GM23338 (cell line): ENCODE measurements around the gene RELN. TPM values are rescaled to one million over a fixed set of nuclear protein-coding genes. Genes with fewer than 3 reads are reported as not detected.

Experiments
- ATAC-seq: fragments of 200-7000 bp; cut with Tn5 transposase; 3 replicates; pipeline ENCODE4 v1.9.1; 2020
- DNase-seq: peaks from one replicate; pipeline ENCODE4 v3.0.0-alpha.2; 2015; ENCODE audit warnings: low spot score
- H2AFZ ChIP-seq: fragments of 200-600 bp; sonication (generic); 2 replicates; pipeline ENCODE4 v1.8.0; 2016; ENCODE audit warnings: antibody characterized with exemption, mild to moderate bottlenecking, moderate library complexity
- H3F3A ChIP-seq: fragments of 200-600 bp; sonication (generic); replicated peaks from 2 replicates; pipeline ENCODE4 v1.8.0; 2017; ENCODE audit warnings: antibody characterized with exemption, mixed run types, low read depth
- H3K27ac ChIP-seq: fragments of 200-600 bp; sonication (generic); 2 replicates; pipeline ENCODE4 v1.6.1; 2016; ENCODE audit warnings: low read depth
- H3K27me3 ChIP-seq: fragments of 200-600 bp; sonication (generic); 2 replicates; pipeline ENCODE4 v1.8.0; 2016; ENCODE audit warnings: mild to moderate bottlenecking, mixed run types, moderate library complexity; ENCODE audit not compliant: insufficient read depth
- H3K36me3 ChIP-seq: fragments of 200-600 bp; sonication (generic); 2 replicates; pipeline ENCODE4 v1.8.0; 2016; ENCODE audit warnings: mild to moderate bottlenecking; ENCODE audit not compliant: insufficient read depth
- H3K4me1 ChIP-seq: fragments of 200-600 bp; sonication (generic); 2 replicates; pipeline ENCODE4 v1.8.0; 2016; ENCODE audit warnings: mild to moderate bottlenecking, moderate library complexity; ENCODE audit not compliant: insufficient read depth
- H3K4me2 ChIP-seq: fragments of 200-600 bp; sonication (generic); 2 replicates; pipeline ENCODE4 v1.7.1; 2017; ENCODE audit warnings: mixed run types
- H3K4me3 ChIP-seq: fragments of 200-600 bp; sonication (generic); 2 replicates; pipeline ENCODE4 v1.6.1; 2016; ENCODE audit warnings: mixed run types
- H3K79me2 ChIP-seq: fragments of 200-600 bp; sonication (generic); replicated peaks from 2 replicates; pipeline ENCODE4 v1.8.0; 2017; ENCODE audit warnings: mild to moderate bottlenecking; ENCODE audit not compliant: insufficient read depth
- H3K9me2 ChIP-seq: fragments of 200-600 bp; sonication (generic); 2 replicates; pipeline ENCODE4 v1.8.0; 2017; ENCODE audit not compliant: insufficient read depth
- H4K20me1 ChIP-seq: fragments of 200-600 bp; sonication (generic); replicated peaks from 2 replicates; pipeline ENCODE4 v1.8.0; 2017; ENCODE audit warnings: mild to moderate bottlenecking; ENCODE audit not compliant: insufficient read depth
- H3K27ac Mint-ChIP-seq: 2 replicates; pipeline ENCODE4 v1.8.0; 2020; ENCODE audit warnings: inconsistent platforms, mild to moderate bottlenecking, moderate library complexity, mixed read lengths
- H3K27me3 Mint-ChIP-seq: 3 replicates; pipeline ENCODE4 v1.8.0; 2022; ENCODE audit warnings: low read depth, mild to moderate bottlenecking, moderate library complexity, mixed read lengths, inconsistent platforms; ENCODE audit not compliant: insufficient read depth, poor library complexity
- H3K36me3 Mint-ChIP-seq: 3 replicates; pipeline ENCODE4 v1.8.0; 2021; ENCODE audit warnings: low read depth, mild to moderate bottlenecking, inconsistent platforms, moderate library complexity, mixed read lengths
- H3K4me1 Mint-ChIP-seq: 3 replicates; pipeline ENCODE4 v1.8.0; 2020; ENCODE audit warnings: mild to moderate bottlenecking, inconsistent platforms, mixed read lengths
- H3K4me3 Mint-ChIP-seq: 3 replicates; pipeline ENCODE4 v1.8.0; 2021; ENCODE audit warnings: moderate library complexity, mild to moderate bottlenecking, inconsistent platforms, mixed read lengths
- H3K9me3 Mint-ChIP-seq: 3 replicates; pipeline ENCODE4 v1.8.0; 2020; ENCODE audit warnings: moderate library complexity, mild to moderate bottlenecking, inconsistent platforms, mixed read lengths
- CREB1 ChIP-seq: fragments of 250-450 bp; sonication (Bioruptor Pico); IDR thresholded peaks from 2 replicates; pipeline ENCODE4 v1.5.0; 2020; ENCODE audit warnings: low read depth, mild to moderate bottlenecking, moderate library complexity
- CTCF ChIP-seq, 2 experiments: fragments of 200-600 bp in 1 of 2; sonication (generic) in 1 of 2; conservative IDR thresholded peaks; 2 replicates each; pipeline versions ENCODE4 v1.5.1 to v1.6.1; 2016 to 2017; ENCODE audit warnings: antibody characterized with exemption in 2 of 2, low read depth in 2 of 2, mild to moderate bottlenecking in 2 of 2, moderate library complexity in 1 of 2
- EZH2 ChIP-seq: fragments of 200-600 bp; sonication (generic); IDR thresholded peaks from one replicate; pipeline ENCODE4 v1.8.0; 2017; ENCODE audit warnings: antibody characterized with exemption, mild to moderate bottlenecking, low read depth; ENCODE audit not compliant: unreplicated experiment
- EZH2phosphoT487 ChIP-seq: fragments of 200-600 bp; sonication (generic); IDR thresholded peaks from one replicate; pipeline ENCODE4 v1.8.1; 2018; ENCODE audit warnings: antibody characterized with exemption; ENCODE audit not compliant: unreplicated experiment
- JUNB ChIP-seq: IDR thresholded peaks from one replicate; pipeline ENCODE4 v1.6.1; 2016; ENCODE audit warnings: antibody characterized with exemption; ENCODE audit not compliant: unreplicated experiment
- POLR2AphosphoS5 ChIP-seq: IDR thresholded peaks from 2 replicates; pipeline ENCODE4 v1.6.1; 2016; ENCODE audit warnings: antibody characterized with exemption, low read depth
- REST ChIP-seq: IDR thresholded peaks from one replicate; pipeline ENCODE4 v1.6.1; 2018; ENCODE audit warnings: antibody characterized with exemption; ENCODE audit not compliant: unreplicated experiment
- STAT1 ChIP-seq: IDR thresholded peaks from one replicate; pipeline ENCODE4 v1.6.1; 2016; ENCODE audit warnings: antibody characterized with exemption; ENCODE audit not compliant: unreplicated experiment
- ZNF114 ChIP-seq: fragments of 250-450 bp; sonication (Bioruptor Pico); IDR thresholded peaks from 2 replicates; pipeline ENCODE4 v1.5.0; 2020; ENCODE audit warnings: mild to moderate bottlenecking, moderate library complexity
- ZNF331 ChIP-seq: fragments of 250-450 bp; sonication (Bioruptor Pico); IDR thresholded peaks from 2 replicates; pipeline ENCODE4 v1.5.0; 2020; ENCODE audit warnings: low read depth, mild to moderate bottlenecking, moderate library complexity
- polyA plus RNA-seq: library from polyadenylated mRNA; unstranded; fragments of >200 nt; fragmentation: Nextera tagmentation; extraction: Ambion mirVana; gene quantifications from 2 replicates; pipeline ENCODE4 v1.2.1, GENCODE V29; 2016
- total RNA-seq: library from RNA; depleted of rRNA; stranded (reverse); fragments of >200 nt; shearing (Covaris generic); gene quantifications from 2 replicates; pipeline ENCODE4 v1.2.3, GENCODE V29; 2014
- TF ChIP-seq, protein P1 (sequence below): IDR thresholded peaks from 2 replicates; pipeline ENCODE4 v1.6.1; 2016; ENCODE audit warnings: antibody characterized with exemption

The RELN gene
- total and polyA plus RNA-seq, 2 experiments from 2014 or later, result 0.10 to 0.76 TPM

GRCh38 chr7:103990991-103991390, 1.5 kb upstream of the RELN start (continued):
- TF ChIP-seq REST, result no peak
- TF ChIP-seq CTCF (conservative IDR thresholded peaks at IDR 0.05; ENCODE audit: low read depth in 2 of 2), result no peak
- no peak for TF ChIP-seq JUNB
- TF ChIP-seq ZNF331 (CRISPR knock-in tag), result no peak
- no peak for TF ChIP-seq STAT1
- TF ChIP-seq CREB1 (CRISPR knock-in tag), result no peak
- no peak for TF ChIP-seq EZH2
- TF ChIP-seq, protein P1, sequence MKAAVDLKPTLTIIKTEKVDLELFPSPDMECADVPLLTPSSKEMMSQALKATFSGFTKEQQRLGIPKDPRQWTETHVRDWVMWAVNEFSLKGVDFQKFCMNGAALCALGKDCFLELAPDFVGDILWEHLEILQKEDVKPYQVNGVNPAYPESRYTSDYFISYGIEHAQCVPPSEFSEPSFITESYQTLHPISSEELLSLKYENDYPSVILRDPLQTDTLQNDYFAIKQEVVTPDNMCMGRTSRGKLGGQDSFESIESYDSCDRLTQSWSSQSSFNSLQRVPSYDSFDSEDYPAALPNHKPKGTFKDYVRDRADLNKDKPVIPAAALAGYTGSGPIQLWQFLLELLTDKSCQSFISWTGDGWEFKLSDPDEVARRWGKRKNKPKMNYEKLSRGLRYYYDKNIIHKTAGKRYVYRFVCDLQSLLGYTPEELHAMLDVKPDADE, result no peak

DNA sequence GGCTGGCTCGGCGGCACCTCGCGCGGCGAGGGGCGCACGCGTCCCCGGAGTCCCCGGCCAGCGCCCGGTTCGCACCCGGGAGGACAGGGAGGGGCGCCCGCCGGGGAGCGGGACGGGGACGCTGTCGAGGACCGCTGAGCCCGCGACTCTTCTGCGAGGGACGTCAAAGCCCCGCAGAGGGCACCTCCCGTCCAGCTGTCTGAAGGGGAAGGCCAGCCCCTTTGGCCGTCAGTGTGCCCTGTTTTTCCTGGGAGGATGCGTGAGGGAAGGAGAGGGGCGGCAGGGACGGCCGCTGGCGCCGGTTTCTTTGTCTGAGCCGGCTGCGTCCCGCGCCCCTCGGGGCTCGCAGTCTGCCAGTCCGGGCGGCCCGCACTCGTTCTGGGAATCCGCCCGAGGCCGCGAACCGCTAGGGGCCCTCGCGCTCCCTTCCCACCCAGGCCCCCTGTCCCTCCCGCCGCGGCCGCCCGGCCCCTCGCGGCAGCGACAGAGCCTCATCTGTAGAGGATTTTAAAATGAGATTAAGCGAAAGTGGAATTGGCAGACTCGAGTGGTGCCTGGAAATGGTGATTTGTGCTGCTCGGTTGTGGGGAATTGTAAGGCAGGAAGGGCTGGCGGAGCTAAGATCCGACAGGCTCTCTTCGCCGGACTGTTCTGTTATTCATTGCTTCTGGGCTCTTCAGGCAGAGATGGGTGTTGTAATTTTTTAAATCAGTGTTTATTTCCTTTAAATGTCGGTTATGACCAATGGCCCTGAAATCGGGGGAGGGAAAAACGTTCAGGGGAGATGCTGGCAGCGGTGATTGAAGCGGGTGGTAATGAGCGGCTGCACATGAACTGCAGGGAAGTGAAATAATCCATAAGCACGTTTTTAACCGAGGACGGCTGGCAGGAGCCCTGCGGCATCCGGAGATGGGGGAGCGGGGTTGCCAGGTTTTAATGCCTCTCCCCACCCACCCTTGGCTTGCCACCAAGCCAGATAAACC, 618 bp upstream of the RELN start:
- ATAC-seq (peak; percentile 71), DNase-seq (peak; percentile 68)
- peaks cover 8% of the 10 kb centered on the region for H3K4me1 Mint-ChIP-seq
- H3K27ac ChIP-seq, result no peak overlapping the region
- no peak overlapping the region for H3K27ac Mint-ChIP-seq
- peaks cover 40% of the 10 kb centered on the region for H3K27me3 Mint-ChIP-seq
- H3K36me3 ChIP-seq, result no peaks in the 10 kb centered on the region
- H3K4me3 Mint-ChIP-seq, result peak overlapping the region; percentile 74
- H3K36me3 Mint-ChIP-seq, result no peaks in the 10 kb centered on the region; the same call in 2 of the 3 replicates
- H3K9me3 Mint-ChIP-seq, result no peaks in the 10 kb centered on the region; the same call in 2 of the 3 replicates
- peaks cover 11% of the 10 kb centered on the region; the same call in 1 of the 2 replicates for H3K4me1 ChIP-seq
- 0 out of 4 replicates have a peak, but pooled peaks of 1 of the 2 experiments have one; percentile 15 for TF ChIP-seq CTCF (conservative IDR thresholded peaks at IDR 0.05; ENCODE audit: low read depth in 2 of 2)
- TF ChIP-seq EZH2, result peak; percentile 84
- TF ChIP-seq ZNF114, result no peak
- no peak for TF ChIP-seq POLR2AphosphoS5
- no peak for TF ChIP-seq REST
- no peak for TF ChIP-seq EZH2phosphoT487
- no peak for TF ChIP-seq STAT1
- no peaks in the 10 kb centered on the region; the same call in 1 of the 2 replicates for H4K20me1 ChIP-seq
- H2AFZ ChIP-seq, result peak overlapping the region; percentile 100
- peak overlapping the region; percentile 92 for H3K4me2 ChIP-seq
- H3K27me3 ChIP-seq, result peaks cover 76% of the 10 kb centered on the region
- H3F3A ChIP-seq, result 0 out of 2 replicates have a peak, but pooled peaks cover 3% of the 10 kb centered on the region
- peak overlapping the region; percentile 74 for H3K4me3 ChIP-seq
- no peaks in the 10 kb centered on the region for H3K79me2 ChIP-seq
- no peaks in the 10 kb centered on the region for H3K9me2 ChIP-seq
